CD4-positive, alpha-beta T cell treated with Interferon gamma for 1 hour (primary cell): Measurements from ENCODE around the gene DIPK2B.

Experiments
- DNase-seq: peaks from one replicate; pipeline ENCODE4 v3.0.0-alpha.2; 2020

Gene DIPK2B

GRCh38 chrX:45154462-45154861, 46.2 kb downstream of the DIPK2B start:
- no peak for DNase-seq

DNA sequence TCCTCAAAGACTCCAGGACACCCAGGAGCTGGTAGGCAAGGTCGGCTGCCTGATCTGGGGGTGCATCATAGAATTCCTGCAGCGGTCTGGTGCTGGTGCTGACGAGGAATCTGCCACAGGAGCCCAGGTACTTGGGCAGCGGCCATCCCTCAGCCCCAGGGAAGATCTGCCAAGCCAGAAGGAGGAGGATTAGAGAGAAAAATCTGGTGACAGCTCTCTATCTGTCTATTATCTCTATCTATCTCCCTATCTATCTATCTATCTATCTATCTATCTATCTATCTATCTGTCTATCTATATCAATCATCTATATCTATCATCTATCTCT, 46.7 kb downstream of the DIPK2B start:
- no peak for DNase-seq
